ENCODE measurements around the gene TNS3. TPM values are rescaled to one million over a fixed set of nuclear protein-coding genes. Genes with fewer than 3 reads are reported as not detected.

The TNS3 gene
- total and polyA plus RNA-seq, 2 donors (not counting 3 experiments of a cell fraction or from before 2014, with no cell fraction given), result 10.4 to 45.1 TPM

GRCh38 chr7:47549397-47549796 lies 32.5 kb downstream of the TNS3 start:
- H3K9me3 ChIP-seq (replicated peaks; ENCODE audit: control insufficient read depth, insufficient read depth, low read length), result no peaks in the 10 kb centered on the region
- H3K4me1 ChIP-seq (ENCODE audit: control insufficient read depth, extremely low read depth, insufficient read depth, low read length), result no peaks in the 10 kb centered on the region
- no peak overlapping the region for H3K27ac ChIP-seq (ENCODE audit: insufficient read depth, low read depth, low read length)
- BruUV-seq (replicated peaks), result no TSS peak
- ChIA-PET CTCF (no interaction called here), POLR2A (no interaction called here)
- H2AFZ ChIP-seq (ENCODE audit: low read depth, low read length), result no peak overlapping the region
- intact Hi-C loops (cut with micrococcal nuclease) (no loop called here), dilution Hi-C loops (cut with MboI; ENCODE audit: extremely low pct_ligation_motif_present, low sequenced_read_pairs) (no loop called here)
- DNase-seq (ENCODE audit: low read depth, low spot score) (no peak), FAIRE-seq (no peak)
- H3K9me1 ChIP-seq (replicated peaks; ENCODE audit: control insufficient read depth, extremely low read depth, insufficient read depth, low read length), result no peaks in the 10 kb centered on the region
- no peak overlapping the region for H3K4me3 ChIP-seq (replicated peaks in 1 of 3; ENCODE audit: insufficient read depth in 1 of 3, low read depth in 1 of 3, low read length in 3 of 3)
- H3K27me3 ChIP-seq (ENCODE audit: control insufficient read depth in 2 of 2, insufficient read depth in 2 of 2, low read length in 2 of 2), result no peaks in the 10 kb centered on the region
- TF ChIP-seq FOS (IDR thresholded peaks at IDR 0.05; ENCODE audit: borderline replicate concordance, insufficient read depth, low read length) (no peak), POLR2A (IDR thresholded peaks at IDR 0.05; ENCODE audit: low read depth, low read length) (no peak), GATA2 (IDR thresholded peaks at IDR 0.05; ENCODE audit: insufficient read depth, insufficient read length, low read depth, low read length) (no peak), JUN (IDR thresholded peaks at IDR 0.05; ENCODE audit: borderline replicate concordance, insufficient read depth, insufficient read length, low read depth) (no peak), EZH2 (IDR thresholded peaks at IDR 0.05; ENCODE audit: borderline replicate concordance, low read depth, low read length, severe bottlenecking) (no peak), POLR2AphosphoS5 (IDR thresholded peaks at IDR 0.05; ENCODE audit: insufficient read depth, low read depth, low read length) (no peak), CTCF (IDR thresholded peaks at IDR 0.05; ENCODE audit: extremely low read depth in 1 of 2, insufficient read depth in 1 of 2, low read depth in 1 of 2, low read length in 2 of 2) (no peak), MAX (IDR thresholded peaks at IDR 0.05; ENCODE audit: insufficient read depth, insufficient read length) (no peak), MYC (IDR thresholded peaks at IDR 0.05; ENCODE audit: low read depth, low read length) (no peak)
- H3K36me3 ChIP-seq (ENCODE audit: control insufficient read depth in 2 of 2, extremely low read depth in 1 of 2, insufficient read depth in 2 of 2, low read length in 2 of 2), result no peaks in the 10 kb centered on the region
- no peaks in the 10 kb centered on the region for H4K20me1 ChIP-seq (replicated peaks; ENCODE audit: control insufficient read depth, extremely low read depth, insufficient read depth, low read length)
- no peak overlapping the region for H3K9ac ChIP-seq (replicated peaks; ENCODE audit: extremely low read depth, insufficient read depth, low read length)
- no peaks in the 10 kb centered on the region for H3K79me2 ChIP-seq (ENCODE audit: control insufficient read depth, insufficient read depth, low read length)
- no peak overlapping the region for H3K4me2 ChIP-seq (ENCODE audit: insufficient read depth, low read length)

All from endothelial cell of umbilical vein (primary cell).